Measurements from ENCODE around the gene RASD2. TPM values are rescaled to one million over a fixed set of nuclear protein-coding genes. Genes with fewer than 3 reads are reported as not detected.

RASD2 gene
- total RNA-seq, 1 experiment from 2014 or later, result 0.42 TPM

GRCh38 chr22:35544189-35544588, 3.6 kb downstream of the RASD2 start:
- no peaks in the 10 kb centered on the region for H3K36me3 Mint-ChIP-seq (ENCODE audit: insufficient read depth in 1 of 3, low read depth in 3 of 3)
- peaks cover 48% of the 10 kb centered on the region for H3K27me3 Mint-ChIP-seq (ENCODE audit: low read depth)
- Histone ChIP-seq H3K27ac (ENCODE audit: insufficient read length, low read depth, low read length) (no peak overlapping the region), H2BK12ac (ENCODE audit: insufficient read length, low read depth, low read length) (no peak overlapping the region), H2AFZ (ENCODE audit: low read length) (no peak overlapping the region), H4K5ac (ENCODE audit: insufficient read length, low read depth, low read length) (no peak overlapping the region), H3K79me2 (ENCODE audit: insufficient read depth, low read length) (no peaks in the 10 kb centered on the region), H2AK5ac (ENCODE audit: insufficient read length, low read length) (no peak overlapping the region), H4K91ac (ENCODE audit: insufficient read length, low read depth, low read length) (no peak overlapping the region), H3K4ac (ENCODE audit: low read depth, low read length) (no peak overlapping the region), H3K9ac (ENCODE audit: extremely low read depth, insufficient read length, low read length) (no peak overlapping the region), H2BK120ac (ENCODE audit: low read depth, low read length, poor library complexity, severe bottlenecking) (no peak overlapping the region), H3K27me3 (ENCODE audit: insufficient read depth, low read length) (peaks cover 5% of the 10 kb centered on the region; the same call in 1 of the 2 replicates), H3K9me3 (ENCODE audit: control insufficient read depth, low read depth, low read length) (no peaks in the 10 kb centered on the region), H2BK15ac (ENCODE audit: low read depth, low read length) (no peak overlapping the region), H3K56ac (ENCODE audit: insufficient read length, low read depth, low read length) (no peak overlapping the region), H3K79me1 (ENCODE audit: insufficient read depth, low read depth, low read length, poor library complexity, severe bottlenecking) (no peaks in the 10 kb centered on the region), H4K20me1 (ENCODE audit: control insufficient read depth, insufficient read depth, insufficient read length) (no peaks in the 10 kb centered on the region), H3K4me2 (ENCODE audit: insufficient read depth, insufficient read length, low read length) (no peak overlapping the region), H3K4me1 (ENCODE audit: insufficient read depth, low read length) (peaks cover 3% of the 10 kb centered on the region; the same call in 1 of the 2 replicates), H2BK20ac (ENCODE audit: low read depth, low read length, poor library complexity, severe bottlenecking) (no peak overlapping the region), H3K23ac (ENCODE audit: insufficient read length, low read depth, low read length) (no peak overlapping the region), H3K14ac (ENCODE audit: insufficient read depth, low read length) (no peak overlapping the region; the same call in 1 of the 2 replicates), H3K23me2 (ENCODE audit: insufficient read length, low read depth, low read length, poor library complexity, severe bottlenecking) (peaks cover 8% of the 10 kb centered on the region), H2BK5ac (ENCODE audit: insufficient read length, low read length) (no peak overlapping the region), H3K18ac (ENCODE audit: insufficient read length, low read depth, low read length) (no peak overlapping the region), H4K8ac (replicated peaks; ENCODE audit: insufficient read length, low read depth, low read length) (no peak overlapping the region), H3T11ph (ENCODE audit: low read length) (no peak overlapping the region)
- DNase-seq, result no peak
- peaks cover 34 to 35% of the 10 kb centered on the region in 2 experiments for H3K4me1 Mint-ChIP-seq
- H3K27ac Mint-ChIP-seq, result no peak overlapping the region
- no peak for TF ChIP-seq CTCF (conservative IDR thresholded peaks at IDR 0.05)
- no peaks in the 10 kb centered on the region for H3K9me3 Mint-ChIP-seq
- H3K4me3 Mint-ChIP-seq, result no peak overlapping the region
- WGBS (ENCODE audit: extremely low coverage, insufficient read length, low lambda C conversion rate), result no CpG with 5 or more reads among the region's 3 CpGs
